ENCODE measurements around the gene EHMT1.
A peak's percentile ranks its signal among the peaks of the same experiment; 100 is the strongest.
"Not testable (repeated sequence)": the region's sequence is repeated elsewhere in the genome, so short reads cannot be mapped to it uniquely, and the experiment has no call there.

Gene EHMT1

DNA sequence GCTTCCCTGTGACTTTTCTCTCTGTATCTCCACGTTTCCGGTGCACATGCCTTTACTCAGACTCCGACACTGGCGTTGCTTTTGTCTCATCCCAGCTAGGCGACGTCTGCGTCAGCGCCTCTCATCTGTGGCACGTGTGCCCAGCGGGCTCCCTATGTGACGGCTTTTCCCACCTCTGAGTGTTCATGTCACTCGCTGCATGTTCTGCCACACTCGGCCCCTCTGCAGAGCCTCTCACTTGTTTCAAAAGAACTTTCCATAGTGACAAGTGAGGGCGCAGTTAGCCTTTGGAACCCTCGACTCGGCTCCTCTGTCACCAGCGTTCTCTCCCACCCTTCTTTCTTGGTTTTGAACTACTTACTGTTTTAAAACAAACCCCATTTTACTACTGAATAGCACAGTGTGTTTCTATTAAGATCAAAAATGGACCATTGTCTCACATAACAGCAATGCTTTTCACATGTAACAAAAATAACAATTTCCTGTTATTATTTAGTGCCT is 145.4 kb downstream of the EHMT1 start:
- no peak for DNase-seq

DNA sequence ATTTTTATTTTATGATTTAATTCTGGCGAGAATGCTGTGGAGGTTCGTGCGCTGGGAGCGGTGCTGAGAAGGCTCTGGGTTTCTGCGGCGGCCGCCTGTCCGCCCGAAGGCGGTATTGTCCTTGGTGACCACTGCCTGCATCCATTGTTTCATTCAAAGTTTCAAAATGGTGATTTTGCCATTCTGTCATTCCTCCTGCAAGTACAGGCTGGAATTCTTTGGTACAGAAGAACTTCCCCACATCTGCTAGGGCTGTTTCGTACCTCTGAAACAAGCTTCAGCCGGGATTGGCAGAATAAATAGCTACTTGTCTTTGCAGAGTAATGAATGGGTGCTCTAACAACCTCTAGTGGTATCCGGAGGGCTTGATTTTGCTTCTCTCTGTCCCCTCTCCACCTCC is 146.2 kb downstream of the EHMT1 start:
- DNase-seq = no peak

DNA sequence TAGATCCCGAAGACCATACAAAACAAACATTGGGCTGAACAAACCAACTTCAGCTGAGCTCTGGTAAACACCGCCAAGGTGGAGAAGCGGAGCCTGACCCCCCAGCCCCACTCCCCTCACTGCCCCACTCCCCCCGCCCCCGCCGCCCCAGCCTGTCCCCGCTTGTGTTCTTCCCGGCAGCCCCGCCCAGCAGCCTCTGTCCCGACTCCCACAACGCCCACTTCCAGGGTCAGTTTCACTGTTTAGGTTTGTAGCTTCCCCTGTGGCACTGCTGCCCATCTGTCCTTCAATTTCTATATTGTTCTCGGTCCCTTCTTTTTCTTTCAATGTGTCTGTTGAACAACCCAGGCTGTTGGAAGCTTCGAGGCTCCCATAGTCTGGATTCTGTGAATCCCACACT is 146.7 kb downstream of the EHMT1 start:
- DNase-seq = no peak

DNA sequence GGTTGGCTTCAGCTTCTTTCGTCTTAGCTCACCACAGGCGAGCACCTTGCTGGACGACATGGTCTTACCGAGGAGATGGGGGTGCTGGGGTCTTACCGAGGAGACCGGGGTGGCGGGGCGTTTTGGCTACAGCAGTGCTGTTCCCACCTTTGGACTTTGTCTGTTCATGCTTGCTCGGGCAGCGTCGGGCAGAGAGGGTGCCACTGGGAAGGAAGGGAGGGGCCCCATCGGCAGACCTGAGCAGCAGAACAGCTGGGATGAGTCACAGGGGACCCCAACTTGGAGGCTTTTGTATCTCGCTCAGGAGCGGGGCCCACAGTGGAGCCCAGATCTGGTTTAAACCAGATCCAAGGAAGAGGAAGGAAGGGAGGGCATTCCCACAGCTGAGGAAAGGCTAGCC is 152.8 kb downstream of the EHMT1 start:
- DNase-seq = no peak

DNA sequence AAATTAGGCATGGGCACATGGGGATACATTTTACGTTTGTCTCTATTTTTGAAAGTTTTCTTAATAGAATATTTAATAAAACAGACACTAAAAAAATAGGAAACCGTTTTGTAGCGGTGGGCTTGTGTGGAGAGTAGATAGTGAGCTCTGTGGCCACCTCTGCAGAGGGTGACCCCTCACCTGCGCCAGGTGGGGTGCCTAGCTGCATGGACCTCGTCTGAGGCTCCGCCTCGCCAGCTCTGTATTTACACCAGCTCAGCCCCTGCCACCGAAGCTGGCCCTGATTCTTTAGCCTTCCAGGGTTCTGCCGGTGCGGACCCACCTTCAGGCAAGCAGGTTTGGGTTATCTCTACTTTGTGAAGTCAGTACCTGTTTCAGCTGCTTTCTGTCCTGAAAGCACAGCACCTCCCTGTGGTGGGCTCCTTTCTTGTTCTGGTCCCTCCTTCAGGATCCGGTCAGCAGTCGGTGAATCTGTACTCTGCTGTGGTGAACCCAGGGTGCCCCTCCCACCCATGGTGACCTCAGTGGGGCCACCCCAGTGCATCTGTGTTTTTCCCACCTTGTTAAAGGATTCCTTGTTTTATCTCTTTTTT is 153.6 kb downstream of the EHMT1 start:
- DNase-seq = no peak

DNA sequence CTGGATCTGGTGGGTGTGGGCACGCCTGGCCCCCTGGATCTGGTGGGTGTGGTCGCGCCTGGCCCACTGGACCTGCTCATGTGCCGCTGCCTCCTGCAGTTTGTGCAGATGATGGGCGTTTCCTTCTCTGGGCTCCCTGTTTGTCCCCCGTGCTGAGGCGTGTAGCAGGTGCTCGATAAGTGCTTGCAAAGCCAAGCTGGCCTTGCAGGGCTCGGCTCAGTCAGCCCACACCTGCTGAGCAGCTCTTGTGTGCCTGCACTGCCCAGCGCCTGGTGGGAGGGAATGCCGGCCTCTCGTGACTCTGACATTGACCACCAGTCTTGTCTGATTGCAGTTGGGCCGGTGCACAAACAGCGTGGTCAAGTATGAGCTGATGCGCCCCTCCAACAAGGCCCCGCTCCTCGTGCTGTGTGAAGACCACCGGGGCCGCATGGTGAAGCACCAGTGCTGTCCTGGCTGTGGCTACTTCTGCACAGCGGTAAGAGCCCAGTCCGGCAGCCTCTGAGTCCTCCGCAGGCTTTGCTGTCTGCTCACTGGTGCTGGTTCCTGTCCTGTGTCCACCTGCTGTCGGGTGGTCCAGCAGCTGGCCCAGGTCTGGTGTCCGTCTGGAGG is 156.1 kb downstream of the EHMT1 start:
- no peak for DNase-seq

DNA sequence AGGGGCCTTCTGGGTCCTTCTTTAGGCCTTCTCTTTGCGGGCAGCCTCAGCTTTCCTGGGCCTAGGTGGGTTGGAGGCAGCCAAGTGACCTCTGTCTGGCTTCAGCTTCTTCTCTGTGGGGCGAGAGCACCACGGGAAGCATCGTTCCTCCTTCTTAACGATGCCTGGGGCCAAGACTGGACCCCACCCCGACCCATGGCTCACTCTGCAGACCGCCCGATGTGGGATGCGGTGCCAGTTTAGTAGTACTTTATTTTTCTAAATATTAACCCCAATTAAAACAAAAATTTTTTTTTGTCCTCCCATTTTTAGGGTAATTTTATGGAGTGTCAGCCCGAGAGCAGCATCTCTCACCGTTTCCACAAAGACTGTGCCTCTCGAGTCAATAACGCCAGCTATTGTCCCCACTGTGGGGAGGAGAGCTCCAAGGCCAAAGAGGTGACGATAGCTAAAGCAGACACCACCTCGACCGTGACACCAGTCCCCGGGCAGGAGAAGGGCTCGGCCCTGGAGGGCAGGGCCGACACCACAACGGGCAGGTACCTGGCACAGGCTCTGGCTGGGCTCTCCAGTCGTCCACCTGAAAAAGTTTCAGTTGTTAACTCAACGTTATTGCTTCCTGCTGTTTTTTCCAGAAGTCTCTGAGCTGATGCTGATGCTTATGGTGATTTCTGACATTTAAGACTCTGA is 157.6 kb downstream of the EHMT1 start:
- DNase-seq = no peak

DNA sequence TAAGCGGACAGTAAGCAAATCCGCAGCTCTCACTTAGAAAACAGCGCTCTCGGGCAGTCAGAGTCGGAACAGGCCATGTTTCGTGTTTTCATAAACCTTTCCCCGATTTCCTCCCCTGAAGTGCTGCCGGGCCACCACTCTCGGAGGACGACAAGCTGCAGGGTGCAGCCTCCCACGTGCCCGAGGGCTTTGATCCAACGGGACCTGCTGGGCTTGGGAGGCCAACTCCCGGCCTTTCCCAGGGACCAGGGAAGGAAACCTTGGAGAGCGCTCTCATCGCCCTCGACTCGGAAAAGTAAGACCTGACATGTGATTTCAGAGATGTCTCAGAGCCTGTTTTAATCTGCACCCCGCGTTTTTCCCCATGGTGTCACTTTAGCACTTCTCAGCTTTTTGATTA is 159.0 kb downstream of the EHMT1 start:
- DNase-seq = no peak

DNA sequence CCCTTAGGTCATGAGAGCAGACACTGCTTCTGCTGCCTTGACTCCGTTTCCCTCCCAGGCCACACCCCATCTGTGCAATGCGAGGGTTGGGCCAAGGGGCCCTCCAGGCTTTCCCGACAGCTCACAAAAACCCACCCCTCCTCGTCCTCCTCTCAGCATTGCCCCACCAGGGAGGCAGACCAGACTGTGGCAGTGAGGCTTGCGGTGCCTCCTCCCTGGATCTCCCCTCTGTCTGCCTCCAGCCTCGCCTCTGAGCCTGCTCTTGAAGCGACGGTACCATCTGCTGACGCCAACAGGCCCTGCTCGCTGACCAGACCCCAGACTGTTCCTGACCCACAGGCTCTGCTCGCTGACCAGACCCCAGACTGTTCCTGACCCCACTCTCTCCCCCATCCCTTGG is 159.5 kb downstream of the EHMT1 start:
- no peak for DNase-seq

DNA sequence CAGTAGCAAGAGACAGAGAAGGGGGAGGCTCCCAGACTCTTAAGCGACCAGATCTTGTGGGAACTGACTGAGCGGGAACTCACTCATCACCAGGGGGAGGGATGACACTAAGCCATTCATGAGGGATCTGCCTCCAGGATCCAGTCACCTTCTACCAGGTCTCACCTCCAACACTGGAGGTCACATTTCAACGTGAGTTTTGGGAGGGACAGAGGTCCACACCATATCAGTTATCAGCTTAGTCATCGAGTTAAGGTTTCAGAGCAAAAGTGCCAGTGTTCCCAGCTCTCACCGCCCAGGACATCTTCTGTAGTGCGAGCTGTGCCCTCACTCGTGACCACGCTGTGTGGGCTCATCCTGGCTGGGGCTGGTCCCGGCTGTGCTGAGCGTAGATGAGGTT is 160.1 kb downstream of the EHMT1 start:
- no peak for DNase-seq

DNA sequence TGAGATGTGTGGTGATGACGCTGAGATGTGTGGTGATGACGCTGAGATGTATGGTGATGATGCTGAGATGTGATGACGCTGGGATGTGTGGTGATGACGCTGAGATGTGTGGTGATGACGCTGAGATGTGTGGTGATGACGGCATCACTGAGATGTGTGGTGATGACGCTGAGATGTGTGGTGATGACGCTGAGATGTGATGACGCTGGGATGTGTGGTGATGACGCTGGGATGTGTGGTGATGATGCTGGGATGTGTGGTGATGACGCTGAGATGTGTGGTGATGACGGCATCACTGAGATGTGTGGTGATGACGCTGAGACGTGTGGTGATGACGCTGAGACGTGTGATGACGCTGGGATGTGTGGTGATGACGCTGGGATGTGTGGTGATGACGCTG is 161.2 kb downstream of the EHMT1 start:
- DNase-seq = not testable (repeated sequence)

DNA sequence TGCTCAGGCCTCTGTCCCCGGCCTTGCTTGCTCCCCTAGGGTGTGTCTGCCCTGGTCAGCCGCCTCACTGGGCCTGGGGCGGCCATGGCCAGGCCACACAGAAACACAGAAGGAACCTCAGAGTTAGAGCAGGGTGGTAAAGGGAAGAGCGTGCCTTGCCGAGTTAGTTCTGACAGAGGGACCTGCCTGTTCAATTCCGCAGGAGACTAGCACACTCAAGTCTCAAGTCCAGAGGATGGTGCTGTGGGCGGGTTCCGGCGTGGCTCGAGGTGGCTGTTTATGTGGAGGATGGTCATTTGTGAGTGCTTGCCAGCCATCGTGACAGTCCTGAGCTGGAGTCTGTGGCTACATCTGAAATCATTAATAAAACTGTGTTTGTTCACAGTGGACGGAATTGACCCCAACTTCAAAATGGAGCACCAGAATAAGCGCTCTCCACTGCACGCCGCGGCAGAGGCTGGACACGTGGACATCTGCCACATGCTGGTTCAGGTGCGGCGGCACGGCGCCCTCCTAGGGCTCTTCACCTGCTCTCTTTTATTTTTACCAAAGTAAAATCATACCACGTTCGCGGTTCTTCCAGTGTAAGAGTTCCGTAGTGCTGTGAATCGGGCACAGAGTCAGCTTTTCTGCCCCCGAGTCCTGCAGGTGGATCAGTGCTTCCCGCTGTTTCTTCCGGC is 163.2 kb downstream of the EHMT1 start:
- no peak for DNase-seq

DNA sequence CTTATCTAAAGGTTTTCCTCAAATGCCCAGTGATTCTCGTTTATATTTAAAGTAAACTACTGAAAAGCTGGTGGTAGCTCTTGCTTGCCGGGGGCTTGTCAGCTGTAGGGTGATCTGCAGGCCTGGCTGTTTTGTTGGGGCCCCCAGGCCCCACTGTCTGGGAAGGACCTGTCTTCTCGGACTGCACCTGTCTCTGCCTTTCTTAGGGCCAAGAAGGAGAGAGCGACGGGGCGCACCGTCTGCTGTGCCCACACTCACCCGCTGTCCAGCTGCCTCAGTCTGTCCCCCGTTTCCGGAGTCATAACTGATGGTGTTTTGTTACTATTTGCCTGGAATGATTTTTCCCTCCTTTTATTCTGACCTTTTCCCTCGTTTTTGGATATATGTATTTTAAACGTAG is 164.7 kb downstream of the EHMT1 start:
- DNase-seq = no peak

DNA sequence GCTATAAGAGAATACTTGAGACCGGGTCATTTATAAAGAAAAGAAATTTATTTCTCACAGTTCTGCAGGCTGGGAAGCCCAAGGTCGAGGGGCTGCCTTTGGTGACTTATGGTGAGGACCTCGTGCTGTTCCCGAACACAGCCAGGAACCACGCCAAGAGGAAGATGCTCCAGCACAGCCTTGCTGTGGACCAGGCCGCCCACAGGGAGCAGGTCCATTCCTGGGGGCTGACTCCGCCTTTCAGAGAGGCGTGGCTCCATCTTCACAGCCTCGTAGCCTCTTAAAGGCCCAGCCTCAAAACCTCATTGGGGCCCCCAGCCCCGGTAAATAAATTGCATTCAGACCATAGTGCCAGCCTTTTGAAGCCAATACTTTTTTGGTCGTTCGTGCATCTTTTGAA is 165.2 kb downstream of the EHMT1 start:
- DNase-seq = no peak

DNA sequence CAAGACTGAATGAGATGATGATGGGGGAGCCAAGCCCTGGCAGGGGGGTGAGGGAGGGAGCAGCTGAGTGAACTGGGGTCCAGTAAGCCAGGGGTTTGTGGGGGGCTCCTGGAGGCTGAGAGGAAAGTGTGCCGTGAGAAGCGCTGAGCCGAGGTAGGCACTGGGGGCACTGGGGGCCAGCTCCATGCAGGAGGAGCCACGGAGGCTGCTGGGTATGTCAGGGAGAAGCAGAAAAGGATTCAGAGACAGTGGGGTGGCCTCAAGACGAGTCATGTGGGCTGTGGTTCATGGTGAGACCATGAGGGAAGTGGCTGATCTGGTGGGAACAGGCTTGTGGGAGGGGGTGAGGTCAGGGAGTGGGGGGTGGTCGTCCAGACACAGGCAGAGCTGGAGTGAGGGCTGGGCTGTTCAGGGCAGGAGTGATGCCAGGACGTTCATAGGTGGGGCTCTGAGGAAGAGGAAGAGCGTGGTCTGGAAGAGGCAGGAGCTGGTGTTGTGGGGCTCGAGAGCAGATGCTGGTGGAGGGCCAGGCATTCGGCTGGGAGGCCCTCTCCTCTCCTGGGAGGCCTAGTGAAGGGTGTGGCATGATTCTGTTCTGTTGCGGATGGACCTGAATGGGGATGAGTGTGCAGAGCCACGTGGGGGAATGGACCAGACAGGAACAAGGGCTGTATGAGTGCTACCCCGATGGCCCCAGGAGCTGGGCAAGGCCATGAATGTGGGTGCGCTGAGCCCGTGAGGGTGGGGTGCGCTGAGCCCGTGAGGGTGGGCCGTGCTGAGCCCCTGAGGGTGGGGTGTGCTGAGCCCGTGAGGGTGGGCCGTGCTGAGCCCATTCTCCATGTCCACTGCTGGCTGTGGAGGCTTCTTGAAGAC is 166.1 kb downstream of the EHMT1 start:
- DNase-seq = no peak

DNA sequence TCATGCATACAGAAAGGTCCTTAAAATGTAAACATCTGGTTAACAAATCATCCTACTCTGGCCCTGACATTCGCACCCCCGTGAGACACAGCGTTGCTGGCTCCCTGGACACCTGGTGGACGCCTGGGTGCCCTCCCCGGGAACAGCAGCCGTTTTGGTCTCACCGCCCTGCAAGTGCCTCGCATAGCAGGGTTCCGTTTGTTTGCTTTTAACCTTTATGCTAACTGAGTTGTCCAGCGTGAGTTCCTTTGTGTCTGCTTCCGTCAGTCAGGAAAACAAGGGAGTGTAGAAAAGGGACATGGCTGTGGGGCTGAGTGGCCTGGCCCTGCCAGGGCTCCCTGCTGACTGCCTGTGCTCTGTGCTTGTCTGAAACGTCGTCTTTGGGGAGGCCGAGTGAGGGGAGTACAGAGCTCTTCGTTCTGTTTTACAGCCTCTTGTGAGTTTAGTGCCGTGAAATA is 166.9 kb downstream of the EHMT1 start:
- peak; percentile 56 for DNase-seq

DNA sequence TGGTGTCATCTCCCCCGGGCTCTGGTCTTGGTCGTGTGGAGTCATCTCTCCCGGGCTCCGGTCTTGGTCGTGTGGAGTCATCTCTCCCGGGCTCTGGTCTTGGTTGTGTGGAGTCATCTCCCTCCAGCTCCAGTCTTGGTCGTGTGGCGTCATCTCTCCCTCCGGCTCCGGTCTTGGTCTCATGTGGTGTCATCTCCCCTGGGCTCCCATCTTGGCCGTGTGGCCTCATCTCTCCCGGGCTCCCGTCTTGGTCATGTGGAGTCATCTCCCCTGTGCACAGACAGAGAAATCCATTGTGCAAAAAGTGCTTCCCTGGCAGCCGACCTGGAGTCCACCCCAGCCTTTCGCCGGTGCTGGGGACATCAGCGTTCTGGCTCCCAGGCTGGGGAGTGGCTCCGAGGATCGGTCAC is 167.7 kb downstream of the EHMT1 start:
- no peak for DNase-seq

DNA sequence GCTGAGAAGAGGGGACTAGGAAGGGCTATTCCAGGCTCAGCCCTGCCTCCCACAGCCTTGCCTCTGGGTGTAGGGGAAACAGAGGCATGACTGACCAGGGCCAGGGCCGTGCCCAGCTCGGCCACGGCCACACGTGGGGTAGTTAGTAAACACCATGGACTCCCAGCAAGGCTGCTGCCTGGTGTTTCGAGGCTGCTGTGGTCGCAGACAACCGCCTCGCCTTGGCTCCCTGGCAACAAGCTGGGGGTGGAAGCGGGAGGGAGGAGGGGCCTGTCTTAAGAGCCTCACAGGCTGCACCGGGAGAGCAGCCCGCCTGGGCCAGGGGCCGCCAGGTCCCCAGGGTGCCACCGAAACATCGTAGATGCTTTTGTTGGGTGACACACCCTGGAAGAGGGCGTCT is 168.6 kb downstream of the EHMT1 start:
- no peak for DNase-seq

DNA sequence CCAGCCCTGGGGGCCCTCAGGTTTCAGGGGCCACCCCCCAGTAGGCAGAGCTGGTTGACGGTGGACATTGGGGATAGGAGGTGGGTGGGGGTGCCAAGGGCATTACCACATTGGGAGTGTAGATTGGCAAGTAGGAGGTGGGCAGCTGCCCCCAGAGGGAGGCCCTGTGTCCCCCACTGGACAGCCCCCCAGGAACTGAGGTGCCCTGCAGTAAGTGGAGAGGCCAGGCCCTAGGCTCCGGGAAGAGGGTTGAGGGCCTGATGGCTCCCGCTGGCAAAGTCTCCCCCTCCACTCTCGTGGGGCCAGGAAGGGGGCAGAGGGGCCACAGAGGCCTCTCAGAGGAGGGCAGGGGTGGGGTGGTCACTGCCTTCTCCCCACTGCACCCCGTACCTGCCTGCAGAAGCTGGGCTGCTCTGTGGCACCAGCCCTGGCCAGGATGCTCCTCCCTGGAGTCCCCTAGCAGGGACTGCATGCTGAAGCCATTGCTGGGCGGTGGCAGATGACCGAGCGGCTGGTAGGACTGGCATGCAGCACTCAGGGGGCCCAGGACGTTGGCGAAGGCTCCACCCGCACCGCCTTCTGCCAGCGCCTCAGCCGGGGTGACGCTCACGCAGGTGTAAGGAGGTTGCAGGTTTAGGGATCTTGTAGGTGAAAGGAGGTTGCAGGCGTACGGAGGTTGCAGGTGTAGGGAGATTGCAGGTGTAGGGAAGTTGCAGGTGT is 169.1 kb downstream of the EHMT1 start:
- DNase-seq = no peak

DNA sequence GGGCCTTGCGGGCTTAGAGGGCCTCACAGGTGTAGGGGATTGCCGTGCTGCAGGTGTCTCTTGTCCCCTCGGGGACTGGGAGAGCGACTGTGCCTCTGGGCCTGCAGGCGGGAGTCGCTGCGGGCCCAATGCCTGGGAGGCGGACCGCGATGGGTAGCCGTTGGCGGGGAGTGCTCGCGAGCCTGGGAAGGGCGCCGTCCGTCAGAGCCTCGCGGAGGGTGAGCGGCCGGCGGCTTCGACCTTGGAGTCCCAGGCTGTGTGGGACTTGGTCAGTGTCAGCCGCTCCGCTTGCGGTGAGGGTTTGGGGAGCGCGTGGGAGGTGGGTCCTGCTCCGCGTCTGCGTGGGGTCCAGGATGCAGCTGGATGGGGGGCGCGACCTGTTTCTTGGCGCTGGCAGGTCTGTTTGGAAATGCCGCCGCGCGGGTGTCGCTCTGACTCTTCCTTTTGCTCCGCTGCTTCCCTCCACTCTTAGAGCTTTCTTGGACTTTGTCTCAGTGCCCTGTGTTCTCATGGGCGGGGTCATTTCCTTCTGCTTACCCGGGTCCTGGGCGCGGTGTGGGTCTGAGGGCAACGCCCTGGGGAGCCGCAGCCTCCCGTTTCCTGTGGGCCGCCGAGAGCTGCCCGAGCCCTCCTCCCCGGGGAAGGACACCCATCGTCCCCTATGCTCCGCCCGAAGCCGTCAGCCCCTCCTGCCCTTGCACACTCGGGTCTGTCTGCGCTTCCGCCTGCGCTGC is 169.9 kb downstream of the EHMT1 start:
- DNase-seq = no peak

DNA sequence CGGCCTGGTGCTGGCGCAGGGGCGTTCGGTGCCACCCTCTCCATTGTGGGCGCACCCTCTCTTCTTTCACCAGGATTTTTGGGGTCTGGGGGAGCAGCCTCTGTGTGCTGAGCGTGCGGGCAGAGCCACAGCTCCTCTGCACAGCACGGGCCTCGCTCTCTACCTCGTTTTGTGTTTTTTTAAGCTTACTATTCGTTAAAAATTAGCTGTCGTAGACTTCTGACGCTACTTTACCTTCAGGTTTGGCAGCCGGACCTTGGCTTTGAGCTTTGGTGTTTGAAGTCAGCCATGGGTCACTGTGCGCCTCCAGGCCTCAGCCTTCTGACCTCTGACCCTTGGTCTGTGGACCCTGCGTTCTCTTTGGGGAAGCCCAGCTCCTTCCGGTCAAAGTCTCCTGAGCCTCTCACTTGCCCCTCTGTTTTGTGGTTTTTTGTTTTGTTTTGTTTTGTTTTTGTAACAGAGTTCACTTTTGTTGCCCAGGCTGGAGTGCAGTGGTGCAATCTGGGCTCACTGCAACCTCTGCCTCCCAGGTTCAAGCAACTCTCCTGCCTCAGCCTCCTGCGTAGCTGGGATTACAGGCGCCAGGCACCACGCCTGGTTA is 170.6 kb downstream of the EHMT1 start:
- no peak for DNase-seq
